ENCODE results near the gene MAP3K3. TPM values are rescaled to one million over a fixed set of nuclear protein-coding genes. Genes with fewer than 3 reads are reported as not detected.

The MAP3K3 gene
- total and polyA plus RNA-seq, 9 of the 15 experiments (the other 6 are each of a cell fraction or from before 2014, with no cell fraction given): 0.69 to 16.5 (median 12.1) TPM

DNA sequence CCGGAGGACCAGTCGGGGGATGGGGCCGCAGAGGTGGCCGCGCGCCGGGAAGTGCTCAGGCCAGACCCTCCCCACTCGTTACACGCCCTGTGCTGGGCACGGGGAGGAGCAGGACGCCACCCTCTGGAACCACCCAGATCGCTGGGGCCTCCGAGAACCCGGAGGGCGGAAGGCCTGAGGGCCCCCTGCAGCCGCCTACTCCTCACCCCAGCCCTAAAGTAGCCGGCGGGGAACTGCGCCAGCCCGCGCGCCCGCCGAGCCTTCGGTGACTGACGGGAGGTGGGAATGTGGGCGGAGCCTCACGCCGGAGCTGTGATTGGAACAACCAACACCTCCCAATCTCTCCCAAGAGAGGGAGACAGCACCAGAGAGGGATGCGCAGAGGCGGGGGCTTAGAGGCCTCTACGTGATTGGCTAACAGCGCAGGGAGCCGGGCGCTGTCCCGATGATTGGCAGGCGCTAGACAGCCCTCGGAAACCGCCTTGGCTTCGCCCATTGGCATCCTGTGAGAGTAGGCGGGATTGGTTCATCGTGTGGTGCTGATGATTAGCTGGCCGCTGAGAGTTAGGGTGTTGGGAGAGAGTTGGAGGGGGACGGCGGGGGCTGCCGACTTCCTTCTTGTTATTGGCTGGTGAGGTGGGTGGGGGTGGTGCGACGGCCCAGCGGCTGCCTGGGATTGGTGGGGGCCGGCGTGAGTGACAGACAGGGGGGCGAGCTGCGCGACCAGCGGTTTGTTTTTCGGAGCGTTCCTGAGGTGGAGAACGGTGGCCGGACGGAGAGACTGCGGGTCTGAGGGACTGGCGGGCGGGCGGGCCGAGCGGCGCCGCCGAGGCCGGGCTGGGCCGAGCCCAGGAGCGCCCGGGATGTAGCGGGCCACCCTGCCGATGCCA, at the start of gene MAP3K3 (continued):
- TF ChIP-seq, protein P1, sequence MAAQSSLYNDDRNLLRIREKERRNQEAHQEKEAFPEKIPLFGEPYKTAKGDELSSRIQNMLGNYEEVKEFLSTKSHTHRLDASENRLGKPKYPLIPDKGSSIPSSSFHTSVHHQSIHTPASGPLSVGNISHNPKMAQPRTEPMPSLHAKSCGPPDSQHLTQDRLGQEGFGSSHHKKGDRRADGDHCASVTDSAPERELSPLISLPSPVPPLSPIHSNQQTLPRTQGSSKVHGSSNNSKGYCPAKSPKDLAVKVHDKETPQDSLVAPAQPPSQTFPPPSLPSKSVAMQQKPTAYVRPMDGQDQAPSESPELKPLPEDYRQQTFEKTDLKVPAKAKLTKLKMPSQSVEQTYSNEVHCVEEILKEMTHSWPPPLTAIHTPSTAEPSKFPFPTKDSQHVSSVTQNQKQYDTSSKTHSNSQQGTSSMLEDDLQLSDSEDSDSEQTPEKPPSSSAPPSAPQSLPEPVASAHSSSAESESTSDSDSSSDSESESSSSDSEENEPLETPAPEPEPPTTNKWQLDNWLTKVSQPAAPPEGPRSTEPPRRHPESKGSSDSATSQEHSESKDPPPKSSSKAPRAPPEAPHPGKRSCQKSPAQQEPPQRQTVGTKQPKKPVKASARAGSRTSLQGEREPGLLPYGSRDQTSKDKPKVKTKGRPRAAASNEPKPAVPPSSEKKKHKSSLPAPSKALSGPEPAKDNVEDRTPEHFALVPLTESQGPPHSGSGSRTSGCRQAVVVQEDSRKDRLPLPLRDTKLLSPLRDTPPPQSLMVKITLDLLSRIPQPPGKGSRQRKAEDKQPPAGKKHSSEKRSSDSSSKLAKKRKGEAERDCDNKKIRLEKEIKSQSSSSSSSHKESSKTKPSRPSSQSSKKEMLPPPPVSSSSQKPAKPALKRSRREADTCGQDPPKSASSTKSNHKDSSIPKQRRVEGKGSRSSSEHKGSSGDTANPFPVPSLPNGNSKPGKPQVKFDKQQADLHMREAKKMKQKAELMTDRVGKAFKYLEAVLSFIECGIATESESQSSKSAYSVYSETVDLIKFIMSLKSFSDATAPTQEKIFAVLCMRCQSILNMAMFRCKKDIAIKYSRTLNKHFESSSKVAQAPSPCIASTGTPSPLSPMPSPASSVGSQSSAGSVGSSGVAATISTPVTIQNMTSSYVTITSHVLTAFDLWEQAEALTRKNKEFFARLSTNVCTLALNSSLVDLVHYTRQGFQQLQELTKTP (IDR thresholded peaks at IDR 0.05; ENCODE audit: low read depth in 1 of 2, partially characterized antibody in 2 of 2): no peak
- no peak for TF ChIP-seq ZNF282 (CRISPR knock-in tag; IDR thresholded peaks at IDR 0.05)
- no peak for TF ChIP-seq ZSCAN29 (IDR thresholded peaks at IDR 0.05)
- no peak for TF ChIP-seq TAL1 (IDR thresholded peaks at IDR 0.05)
- TF ChIP-seq, protein P2, sequence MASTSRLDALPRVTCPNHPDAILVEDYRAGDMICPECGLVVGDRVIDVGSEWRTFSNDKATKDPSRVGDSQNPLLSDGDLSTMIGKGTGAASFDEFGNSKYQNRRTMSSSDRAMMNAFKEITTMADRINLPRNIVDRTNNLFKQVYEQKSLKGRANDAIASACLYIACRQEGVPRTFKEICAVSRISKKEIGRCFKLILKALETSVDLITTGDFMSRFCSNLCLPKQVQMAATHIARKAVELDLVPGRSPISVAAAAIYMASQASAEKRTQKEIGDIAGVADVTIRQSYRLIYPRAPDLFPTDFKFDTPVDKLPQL (IDR thresholded peaks at IDR 0.05; ENCODE audit: extremely low read depth, insufficient read length): no peak
- TF ChIP-seq, protein P3, sequence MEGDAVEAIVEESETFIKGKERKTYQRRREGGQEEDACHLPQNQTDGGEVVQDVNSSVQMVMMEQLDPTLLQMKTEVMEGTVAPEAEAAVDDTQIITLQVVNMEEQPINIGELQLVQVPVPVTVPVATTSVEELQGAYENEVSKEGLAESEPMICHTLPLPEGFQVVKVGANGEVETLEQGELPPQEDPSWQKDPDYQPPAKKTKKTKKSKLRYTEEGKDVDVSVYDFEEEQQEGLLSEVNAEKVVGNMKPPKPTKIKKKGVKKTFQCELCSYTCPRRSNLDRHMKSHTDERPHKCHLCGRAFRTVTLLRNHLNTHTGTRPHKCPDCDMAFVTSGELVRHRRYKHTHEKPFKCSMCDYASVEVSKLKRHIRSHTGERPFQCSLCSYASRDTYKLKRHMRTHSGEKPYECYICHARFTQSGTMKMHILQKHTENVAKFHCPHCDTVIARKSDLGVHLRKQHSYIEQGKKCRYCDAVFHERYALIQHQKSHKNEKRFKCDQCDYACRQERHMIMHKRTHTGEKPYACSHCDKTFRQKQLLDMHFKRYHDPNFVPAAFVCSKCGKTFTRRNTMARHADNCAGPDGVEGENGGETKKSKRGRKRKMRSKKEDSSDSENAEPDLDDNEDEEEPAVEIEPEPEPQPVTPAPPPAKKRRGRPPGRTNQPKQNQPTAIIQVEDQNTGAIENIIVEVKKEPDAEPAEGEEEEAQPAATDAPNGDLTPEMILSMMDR (IDR thresholded peaks at IDR 0.05 in 2 of 3, conservative IDR thresholded peaks at IDR 0.05 in 1 of 3; ENCODE audit: insufficient read depth in 2 of 3, low read depth in 1 of 3, low read length in 3 of 3): peak in 2 of 3 experiments; percentile 30 to 35; a peak in 2 of 6 replicates
- TF ChIP-seq ILK (tag; IDR thresholded peaks at IDR 0.05; ENCODE audit: borderline replicate concordance, low read depth): no peak
- TF ChIP-seq, protein P4, sequence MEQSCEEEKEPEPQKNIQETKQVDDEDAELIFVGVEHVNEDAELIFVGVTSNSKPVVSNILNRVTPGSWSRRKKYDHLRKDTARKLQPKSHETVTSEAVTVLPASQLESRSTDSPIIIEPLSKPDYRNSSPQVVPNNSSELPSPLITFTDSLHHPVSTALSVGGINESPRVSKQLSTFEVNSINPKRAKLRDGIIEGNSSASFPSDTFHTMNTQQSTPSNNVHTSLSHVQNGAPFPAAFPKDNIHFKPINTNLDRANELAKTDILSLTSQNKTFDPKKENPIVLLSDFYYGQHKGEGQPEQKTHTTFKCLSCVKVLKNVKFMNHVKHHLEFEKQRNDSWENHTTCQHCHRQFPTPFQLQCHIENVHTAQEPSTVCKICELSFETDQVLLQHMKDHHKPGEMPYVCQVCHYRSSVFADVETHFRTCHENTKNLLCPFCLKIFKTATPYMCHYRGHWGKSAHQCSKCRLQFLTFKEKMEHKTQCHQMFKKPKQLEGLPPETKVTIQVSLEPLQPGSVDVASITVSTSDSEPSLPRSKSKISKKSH (CRISPR knock-in tag; IDR thresholded peaks at IDR 0.05): no peak
- TF ChIP-seq ASH1L (IDR thresholded peaks at IDR 0.05; ENCODE audit: borderline replicate concordance, low read depth, partially characterized antibody): peak; percentile 91
- no peak for TF ChIP-seq CSDE1 (IDR thresholded peaks at IDR 0.05)
- TF ChIP-seq ARNT (IDR thresholded peaks at IDR 0.05): no peak
- TF ChIP-seq, protein P5, sequence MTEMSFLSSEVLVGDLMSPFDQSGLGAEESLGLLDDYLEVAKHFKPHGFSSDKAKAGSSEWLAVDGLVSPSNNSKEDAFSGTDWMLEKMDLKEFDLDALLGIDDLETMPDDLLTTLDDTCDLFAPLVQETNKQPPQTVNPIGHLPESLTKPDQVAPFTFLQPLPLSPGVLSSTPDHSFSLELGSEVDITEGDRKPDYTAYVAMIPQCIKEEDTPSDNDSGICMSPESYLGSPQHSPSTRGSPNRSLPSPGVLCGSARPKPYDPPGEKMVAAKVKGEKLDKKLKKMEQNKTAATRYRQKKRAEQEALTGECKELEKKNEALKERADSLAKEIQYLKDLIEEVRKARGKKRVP (CRISPR knock-in tag; IDR thresholded peaks at IDR 0.05): no peak
- no peak for TF ChIP-seq DDX20 (tag; IDR thresholded peaks at IDR 0.05; ENCODE audit: low read depth)
- TF ChIP-seq PTTG1 (tag; IDR thresholded peaks at IDR 0.05; ENCODE audit: low read depth): no peak
- TF ChIP-seq NFRKB (IDR thresholded peaks at IDR 0.05; ENCODE audit: low read depth): no peak; the same call in 1 of the 2 replicates
- peak; percentile 85 for TF ChIP-seq SP1 (CRISPR knock-in tag; IDR thresholded peaks at IDR 0.05)
- TF ChIP-seq GATAD2B (IDR thresholded peaks at IDR 0.05; ENCODE audit: borderline replicate concordance): no peak
